Measurements from ENCODE around the gene YDJC. TPM values are rescaled to one million over a fixed set of nuclear protein-coding genes. Genes with fewer than 3 reads are reported as not detected.

Gene YDJC
- total RNA-seq, 4 donors from 2014 or later, result 5.2 to 10.8 (median 6.3) TPM

- DNase-seq (no peak), ATAC-seq (no peak)
- Histone ChIP-seq H3K36me3 (no peaks in the 10 kb centered on the region), H3K27me3 (no peaks in the 10 kb centered on the region), H3K4me1 (peaks cover 26 to 28% of the 10 kb centered on the region in 2 donors), H3K27ac (no peak overlapping the region), H3K4me3 (no peak overlapping the region), H3K9me3 (no peaks in the 10 kb centered on the region)
- no peak for TF ChIP-seq POLR2A (IDR thresholded peaks at IDR 0.05)
- TF ChIP-seq, protein P1, sequence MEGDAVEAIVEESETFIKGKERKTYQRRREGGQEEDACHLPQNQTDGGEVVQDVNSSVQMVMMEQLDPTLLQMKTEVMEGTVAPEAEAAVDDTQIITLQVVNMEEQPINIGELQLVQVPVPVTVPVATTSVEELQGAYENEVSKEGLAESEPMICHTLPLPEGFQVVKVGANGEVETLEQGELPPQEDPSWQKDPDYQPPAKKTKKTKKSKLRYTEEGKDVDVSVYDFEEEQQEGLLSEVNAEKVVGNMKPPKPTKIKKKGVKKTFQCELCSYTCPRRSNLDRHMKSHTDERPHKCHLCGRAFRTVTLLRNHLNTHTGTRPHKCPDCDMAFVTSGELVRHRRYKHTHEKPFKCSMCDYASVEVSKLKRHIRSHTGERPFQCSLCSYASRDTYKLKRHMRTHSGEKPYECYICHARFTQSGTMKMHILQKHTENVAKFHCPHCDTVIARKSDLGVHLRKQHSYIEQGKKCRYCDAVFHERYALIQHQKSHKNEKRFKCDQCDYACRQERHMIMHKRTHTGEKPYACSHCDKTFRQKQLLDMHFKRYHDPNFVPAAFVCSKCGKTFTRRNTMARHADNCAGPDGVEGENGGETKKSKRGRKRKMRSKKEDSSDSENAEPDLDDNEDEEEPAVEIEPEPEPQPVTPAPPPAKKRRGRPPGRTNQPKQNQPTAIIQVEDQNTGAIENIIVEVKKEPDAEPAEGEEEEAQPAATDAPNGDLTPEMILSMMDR (IDR thresholded peaks at IDR 0.05 in 4 of 5, conservative IDR thresholded peaks at IDR 0.05 in 1 of 5), result no peak
- intact Hi-C loops (cut with DNase I; ENCODE audit: low total_unique reads), result no loop called here
- in situ Hi-C loops (cut with MboI; ENCODE audit: low sequenced_read_pairs in 4 of 4), result no loop called here
Measured at GRCh38 chr22:21579474-21579851, 50.4 kb downstream of the YDJC start.

MicroRNA genes within 50 kb of the gene (microRNA counts, 767-probe panel; counts per million panel counts)
- microRNA hsa-miR-130b-3p, result 356 to 448 counts per million in 2 donors
- 356 to 448 counts per million in 2 donors for microRNA hsa-miR-301b

Small RNAs within 50 kb of the gene (microRNA-seq; reads per million reads assigned to microRNA genes)
- gene MIR130B (ENCODE audit: borderline replicate concordance in 2 of 2) (45.0 to 62.3 reads per million in 2 donors), gene MIR301B (ENCODE audit: borderline replicate concordance in 2 of 2) (0.85 to 1.2 reads per million in 2 donors)

Other genes with a start within 250 kb of the YDJC start
- not detected for gene RIMBP3B, start 246.3 kb downstream of the YDJC start, total RNA-seq
- 1 to 10 TPM; 1.5 to 4.0 (median 2.0) TPM for gene HIC2, start 212.7 kb downstream of the YDJC start, total RNA-seq
- gene TMEM191C, start 162.6 kb downstream of the YDJC start, total RNA-seq, result under 1 TPM in 1 of 4 donors, not detected in 3; 0.16 TPM
- gene RIMBP3C, start 78.6 kb downstream of the YDJC start, total RNA-seq, result under 1 TPM in 1 of 4 donors, not detected in 3; 0.04 TPM
- gene UBE2L3, start 62.3 kb downstream of the YDJC start, total RNA-seq, result 10 to 100 TPM; 61.5 to 88.7 (median 70.5) TPM
- gene CCDC116, start 2.7 kb upstream of the YDJC start, total RNA-seq, result under 1 TPM in 2 of 4 donors, not detected in 2; 0.20 to 0.22 TPM
- 10 to 100 TPM in 3 of 4 donors, 1 to 10 TPM in 1; 8.5 to 33.2 (median 23.3) TPM for gene SDF2L1, start 12.3 kb upstream of the YDJC start, total RNA-seq
- 10 to 100 TPM; 16.8 to 24.8 (median 20.5) TPM for gene PPIL2, start 36.0 kb upstream of the YDJC start, total RNA-seq
- 10 to 100 TPM; 23.6 to 42.1 (median 36.4) TPM for gene YPEL1, start 105.8 kb upstream of the YDJC start, total RNA-seq
- 10 to 100 TPM; 39.8 to 79.5 (median 57.2) TPM for gene MAPK1, start 237.6 kb upstream of the YDJC start, total RNA-seq

Measured in gastrocnemius medialis (tissue), 4 donors.